ENCODE results near the gene PPM1E.

- no peak for TF ChIP-seq SUZ12 (IDR thresholded peaks at IDR 0.05; ENCODE audit: extremely low read depth, insufficient read depth, insufficient read length)
- no peak for TF ChIP-seq YY1 (IDR thresholded peaks at IDR 0.05; ENCODE audit: insufficient read depth, insufficient read length)
Observed at GRCh38 chr17:58969156-58969555, 213.5 kb downstream of the PPM1E start.

All from NT2/D1 (cell line).